ENCODE measurements around the gene GUCY1A1.

DNA sequence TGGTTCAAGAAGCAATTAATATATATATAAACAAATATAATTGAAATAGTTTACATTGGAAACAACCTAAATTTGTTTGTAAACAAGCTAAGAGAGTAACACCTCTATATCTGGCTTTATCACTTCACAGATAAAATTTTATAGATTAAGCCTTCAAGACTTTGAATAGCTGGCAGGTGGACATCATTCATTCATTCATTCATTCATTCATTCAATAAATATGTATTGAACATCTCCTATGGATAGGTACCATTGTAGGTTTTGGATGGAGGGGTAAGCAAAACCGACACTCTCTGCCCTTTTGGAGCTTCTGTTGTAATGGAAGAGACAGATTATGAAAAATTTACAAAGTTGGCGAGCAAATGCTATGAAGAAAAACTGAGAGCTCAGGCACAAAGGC is 35.2 kb downstream of the GUCY1A1 start:
- TF ChIP-seq, protein P1, sequence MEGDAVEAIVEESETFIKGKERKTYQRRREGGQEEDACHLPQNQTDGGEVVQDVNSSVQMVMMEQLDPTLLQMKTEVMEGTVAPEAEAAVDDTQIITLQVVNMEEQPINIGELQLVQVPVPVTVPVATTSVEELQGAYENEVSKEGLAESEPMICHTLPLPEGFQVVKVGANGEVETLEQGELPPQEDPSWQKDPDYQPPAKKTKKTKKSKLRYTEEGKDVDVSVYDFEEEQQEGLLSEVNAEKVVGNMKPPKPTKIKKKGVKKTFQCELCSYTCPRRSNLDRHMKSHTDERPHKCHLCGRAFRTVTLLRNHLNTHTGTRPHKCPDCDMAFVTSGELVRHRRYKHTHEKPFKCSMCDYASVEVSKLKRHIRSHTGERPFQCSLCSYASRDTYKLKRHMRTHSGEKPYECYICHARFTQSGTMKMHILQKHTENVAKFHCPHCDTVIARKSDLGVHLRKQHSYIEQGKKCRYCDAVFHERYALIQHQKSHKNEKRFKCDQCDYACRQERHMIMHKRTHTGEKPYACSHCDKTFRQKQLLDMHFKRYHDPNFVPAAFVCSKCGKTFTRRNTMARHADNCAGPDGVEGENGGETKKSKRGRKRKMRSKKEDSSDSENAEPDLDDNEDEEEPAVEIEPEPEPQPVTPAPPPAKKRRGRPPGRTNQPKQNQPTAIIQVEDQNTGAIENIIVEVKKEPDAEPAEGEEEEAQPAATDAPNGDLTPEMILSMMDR (IDR thresholded peaks at IDR 0.05), result no peak
- TF ChIP-seq POLR2AphosphoS5 (IDR thresholded peaks at IDR 0.05) (no peak), POLR2A (IDR thresholded peaks at IDR 0.05) (no peak), EP300 (IDR thresholded peaks at IDR 0.05) (no peak)

Measured in sigmoid colon (tissue), 4 donors.